ENCODE results near the gene C17orf100. TPM values are rescaled to one million over a fixed set of nuclear protein-coding genes. Genes with fewer than 3 reads are reported as not detected.
"Not testable (repeated sequence)": the region's sequence is repeated elsewhere in the genome, so short reads cannot be mapped to it uniquely, and the experiment has no call there.

Gene C17orf100
- total RNA-seq, 1 experiment from 2014 or later: 1.9 TPM

- no peaks in the 10 kb centered on the region for H3K9me3 ChIP-seq
- DNase-seq: no peak
- no peaks in the 10 kb centered on the region for H3K36me3 ChIP-seq
- no peaks in the 10 kb centered on the region for H3K27me3 ChIP-seq
- no peak overlapping the region for H3K4me3 ChIP-seq
Measured at GRCh38 chr17:6660805-6661463, 9.4 kb downstream of the C17orf100 start.

DNA sequence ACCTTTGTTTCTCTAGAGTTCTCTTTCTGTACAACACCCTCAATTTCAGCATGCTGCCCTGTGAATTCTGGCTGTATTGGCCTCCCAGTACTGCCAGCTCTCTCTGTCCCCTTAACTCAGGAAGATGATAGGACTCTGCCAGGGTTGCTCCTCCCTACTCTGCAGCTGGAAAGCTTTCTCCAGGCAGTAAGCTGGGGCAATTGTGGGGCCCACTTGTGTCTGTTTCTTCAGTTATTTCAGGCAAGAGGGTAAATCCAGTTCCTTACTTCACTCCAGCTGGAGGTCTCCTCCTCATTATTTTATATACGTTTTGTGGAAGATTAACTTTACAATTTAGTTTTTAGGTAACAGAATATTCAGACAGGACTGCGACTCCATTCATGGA lies 9.9 kb downstream of the C17orf100 start:
- Histone ChIP-seq H3K9me3 (no peaks in the 10 kb centered on the region), H3K27me3 (no peaks in the 10 kb centered on the region), H3K4me3 (no peak overlapping the region), H3K36me3 (no peaks in the 10 kb centered on the region)
- no peak for DNase-seq

GRCh38 chr17:6663200-6663599 lies 11.6 kb downstream of the C17orf100 start:
- not testable (repeated sequence) for H3K36me3 ChIP-seq, H3K9me3 ChIP-seq, H3K4me3 ChIP-seq, H3K27me3 ChIP-seq, DNase-seq

DNA sequence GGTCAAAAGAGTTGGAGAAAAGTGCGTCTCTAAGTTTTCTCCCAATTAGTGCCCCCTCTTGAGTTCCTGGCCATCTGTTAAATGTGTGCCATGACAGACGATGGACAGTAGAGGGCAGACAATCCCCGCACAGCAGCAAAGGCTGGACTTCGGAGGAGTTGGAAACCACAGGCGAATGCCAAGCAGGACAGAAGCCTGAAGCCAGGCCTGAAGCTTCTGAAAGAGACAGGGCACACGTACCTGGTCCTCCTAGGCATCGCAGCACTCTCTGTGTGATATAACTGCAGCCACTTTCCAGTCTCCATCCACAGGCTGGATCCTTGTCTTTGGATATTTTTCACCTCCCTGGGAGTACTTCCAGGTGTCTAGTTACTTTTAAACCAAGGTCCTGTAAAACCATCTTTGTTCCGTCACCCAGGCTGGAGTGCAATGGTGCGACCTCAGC lies 14.5 kb downstream of the C17orf100 start:
- Histone ChIP-seq H3K27me3 (no peaks in the 10 kb centered on the region), H3K36me3 (no peaks in the 10 kb centered on the region), H3K9me3 (no peaks in the 10 kb centered on the region), H3K4me3 (no peak overlapping the region)
- peak; percentile 56 for DNase-seq

GRCh38 chr17:6666557-6666956 lies 15.0 kb downstream of the C17orf100 start:
- Histone ChIP-seq H3K9me3 (no peaks in the 10 kb centered on the region), H3K4me3 (no peak overlapping the region), H3K36me3 (no peaks in the 10 kb centered on the region), H3K27me3 (no peaks in the 10 kb centered on the region)
- DNase-seq: no peak

- no peaks in the 10 kb centered on the region for H3K27me3 ChIP-seq
- no peak for DNase-seq
- H3K9me3 ChIP-seq: no peaks in the 10 kb centered on the region
- H3K36me3 ChIP-seq: no peaks in the 10 kb centered on the region
- no peak overlapping the region for H3K4me3 ChIP-seq
Measured at GRCh38 chr17:6667516-6667915, 16.0 kb downstream of the C17orf100 start.

DNA sequence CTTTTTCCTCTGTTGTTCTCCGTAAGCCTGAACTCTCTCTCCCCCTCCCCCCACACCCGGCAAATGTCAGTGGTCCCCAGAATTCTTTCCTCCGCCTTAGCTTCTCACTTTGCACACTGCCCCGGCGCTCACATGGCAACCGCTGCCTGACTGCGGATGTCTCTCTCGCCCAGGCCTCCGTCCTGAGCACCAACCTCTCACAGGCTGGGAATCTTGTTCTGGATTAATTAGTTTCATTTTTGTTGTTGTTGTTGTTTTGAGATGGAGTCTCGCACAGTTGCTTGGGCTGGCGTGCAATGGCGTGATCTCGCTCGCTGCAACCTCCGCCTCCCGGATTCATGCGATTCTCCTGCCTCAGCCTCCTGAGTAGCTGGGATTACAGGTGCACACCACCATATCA lies 16.7 kb downstream of the C17orf100 start:
- Histone ChIP-seq H3K36me3 (no peaks in the 10 kb centered on the region), H3K4me3 (no peak overlapping the region), H3K9me3 (no peaks in the 10 kb centered on the region), H3K27me3 (no peaks in the 10 kb centered on the region)
- DNase-seq: no peak

- no peaks in the 10 kb centered on the region for H3K9me3 ChIP-seq
- no peaks in the 10 kb centered on the region for H3K27me3 ChIP-seq
- H3K36me3 ChIP-seq: no peaks in the 10 kb centered on the region
- no peak for DNase-seq
- H3K4me3 ChIP-seq: no peak overlapping the region
Measured at GRCh38 chr17:6668727-6669425, 17.3 kb downstream of the C17orf100 start.

GRCh38 chr17:6669479-6670212 lies 18.1 kb downstream of the C17orf100 start:
- H3K36me3 ChIP-seq: no peaks in the 10 kb centered on the region
- no peaks in the 10 kb centered on the region for H3K27me3 ChIP-seq
- no peak for DNase-seq
- no peaks in the 10 kb centered on the region for H3K9me3 ChIP-seq
- H3K4me3 ChIP-seq: no peak overlapping the region

DNA sequence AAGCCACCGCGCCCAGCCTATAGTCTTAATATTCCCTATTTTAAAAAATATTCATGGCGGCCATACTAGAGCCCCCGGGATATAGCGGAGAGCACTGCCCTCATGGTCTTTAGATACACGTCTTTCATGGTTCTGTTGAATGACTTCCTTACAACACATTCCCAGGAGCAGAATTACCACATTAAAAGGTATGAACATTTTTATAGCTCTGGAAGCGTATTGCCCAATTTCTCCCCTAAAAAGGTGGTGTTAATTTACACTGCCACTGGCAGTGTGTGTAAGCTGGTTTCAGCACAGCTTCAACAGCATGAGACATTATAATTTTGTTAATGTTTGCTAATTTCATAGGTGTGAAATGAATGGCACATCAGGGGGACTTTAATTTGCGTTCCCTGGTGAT lies 19.0 kb downstream of the C17orf100 start:
- no peaks in the 10 kb centered on the region for H3K9me3 ChIP-seq
- DNase-seq: no peak
- H3K27me3 ChIP-seq: no peaks in the 10 kb centered on the region
- no peaks in the 10 kb centered on the region for H3K36me3 ChIP-seq
- H3K4me3 ChIP-seq: no peak overlapping the region

GRCh38 chr17:6670999-6671398 lies 19.4 kb downstream of the C17orf100 start:
- Histone ChIP-seq H3K27me3 (no peaks in the 10 kb centered on the region), H3K4me3 (no peak overlapping the region), H3K9me3 (no peaks in the 10 kb centered on the region), H3K36me3 (no peaks in the 10 kb centered on the region)
- no peak for DNase-seq

DNA sequence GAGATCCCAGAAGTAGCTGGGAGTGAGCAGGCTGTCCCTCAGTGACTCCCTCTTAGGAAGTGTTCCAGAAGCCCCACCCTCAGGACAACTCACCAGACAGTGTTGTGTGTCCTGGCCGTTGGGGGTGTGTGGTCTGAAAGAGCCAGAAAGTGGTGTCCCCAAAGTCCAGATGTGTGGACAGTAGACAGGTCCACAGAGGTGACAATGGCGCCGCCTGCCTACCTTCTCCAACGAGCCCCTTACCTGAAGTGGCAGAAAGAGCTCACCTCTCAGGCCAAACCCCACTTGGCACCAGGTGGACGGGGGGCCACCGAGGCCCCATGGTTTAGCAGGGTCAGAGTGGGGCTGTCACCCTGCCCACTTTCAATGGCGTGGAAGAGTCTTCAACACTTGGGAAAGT lies 19.9 kb downstream of the C17orf100 start:
- no peak for DNase-seq
- Histone ChIP-seq H3K4me3 (no peak overlapping the region), H3K9me3 (no peaks in the 10 kb centered on the region), H3K27me3 (no peaks in the 10 kb centered on the region), H3K36me3 (no peaks in the 10 kb centered on the region)

GRCh38 chr17:6674586-6674985 lies 23.0 kb downstream of the C17orf100 start:
- no peaks in the 10 kb centered on the region for H3K9me3 ChIP-seq
- no peak overlapping the region for H3K4me3 ChIP-seq
- no peak for DNase-seq
- H3K27me3 ChIP-seq: no peaks in the 10 kb centered on the region
- H3K36me3 ChIP-seq: no peaks in the 10 kb centered on the region

DNA sequence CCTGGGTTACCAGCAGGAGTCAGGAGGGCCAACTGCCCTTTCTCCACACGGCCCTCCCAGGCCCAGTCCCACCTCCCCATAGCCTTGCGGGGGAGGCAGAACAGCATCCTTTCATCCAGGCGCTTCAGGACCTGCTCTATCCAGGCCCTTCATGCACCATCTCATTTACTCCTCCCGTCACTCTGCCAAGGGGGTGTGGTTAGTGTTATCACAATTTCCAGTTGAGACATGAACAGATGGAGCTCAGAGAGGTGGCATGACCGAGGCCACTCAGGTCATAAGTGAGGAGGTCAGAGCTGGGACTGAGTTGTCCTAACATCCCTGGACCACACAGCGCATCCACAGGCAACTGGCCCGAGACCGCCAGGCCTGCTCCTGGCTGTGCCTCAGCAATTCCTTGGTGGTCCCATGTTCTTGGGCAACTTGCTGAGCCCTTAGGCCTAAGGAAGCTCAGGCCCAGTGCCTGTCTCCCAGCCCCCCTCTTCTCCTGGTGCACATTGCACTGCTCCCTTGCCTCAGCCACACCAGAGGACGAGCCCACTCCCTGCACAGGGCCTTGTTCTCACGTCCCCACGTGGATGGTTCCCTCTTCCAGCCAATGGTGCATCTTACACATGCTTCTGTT lies 23.8 kb downstream of the C17orf100 start:
- Histone ChIP-seq H3K9me3 (no peaks in the 10 kb centered on the region), H3K4me3 (no peak overlapping the region), H3K27me3 (no peaks in the 10 kb centered on the region), H3K36me3 (no peaks in the 10 kb centered on the region)
- DNase-seq: no peak

- Histone ChIP-seq H3K27me3 (no peaks in the 10 kb centered on the region), H3K4me3 (no peak overlapping the region), H3K9me3 (no peaks in the 10 kb centered on the region), H3K36me3 (no peaks in the 10 kb centered on the region)
- DNase-seq: no peak
Measured at GRCh38 chr17:6676802-6677157, 25.2 kb downstream of the C17orf100 start.

DNA sequence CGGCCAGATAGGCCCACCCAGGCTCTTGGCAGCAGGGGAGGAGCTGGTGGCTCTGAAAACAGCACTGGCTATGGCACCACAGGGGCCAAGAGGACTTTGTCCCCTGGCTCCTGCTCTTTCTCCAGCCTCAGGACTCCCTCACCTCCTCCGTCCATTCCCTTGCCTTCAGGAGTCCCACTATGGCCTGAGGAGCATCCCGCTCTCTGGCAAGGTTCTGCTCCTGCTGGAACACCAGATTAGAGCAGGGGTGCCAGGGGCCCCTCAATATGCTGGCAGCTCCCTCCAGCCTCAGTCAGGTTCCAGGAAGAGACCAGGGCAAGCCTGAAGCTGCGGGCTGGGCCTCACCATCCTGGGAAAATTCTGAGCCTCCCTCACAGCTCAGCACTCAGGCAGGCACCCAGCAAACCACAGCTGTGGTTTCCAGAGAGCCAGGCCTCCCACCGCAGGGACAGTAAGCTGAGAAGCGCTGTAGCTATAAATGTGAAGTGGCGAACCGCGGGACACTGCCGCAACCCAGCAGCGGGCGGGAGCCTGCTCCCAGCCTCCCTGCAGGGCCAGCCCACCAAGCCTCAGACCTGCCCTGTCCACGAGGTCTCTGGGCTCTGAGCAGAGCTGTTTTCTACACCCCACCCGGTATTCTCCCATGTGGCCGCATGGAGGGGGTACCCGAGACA lies 25.7 kb downstream of the C17orf100 start:
- H3K36me3 ChIP-seq: no peaks in the 10 kb centered on the region
- H3K27me3 ChIP-seq: no peaks in the 10 kb centered on the region
- H3K9me3 ChIP-seq: no peaks in the 10 kb centered on the region
- H3K4me3 ChIP-seq: no peak overlapping the region
- DNase-seq: no peak

DNA sequence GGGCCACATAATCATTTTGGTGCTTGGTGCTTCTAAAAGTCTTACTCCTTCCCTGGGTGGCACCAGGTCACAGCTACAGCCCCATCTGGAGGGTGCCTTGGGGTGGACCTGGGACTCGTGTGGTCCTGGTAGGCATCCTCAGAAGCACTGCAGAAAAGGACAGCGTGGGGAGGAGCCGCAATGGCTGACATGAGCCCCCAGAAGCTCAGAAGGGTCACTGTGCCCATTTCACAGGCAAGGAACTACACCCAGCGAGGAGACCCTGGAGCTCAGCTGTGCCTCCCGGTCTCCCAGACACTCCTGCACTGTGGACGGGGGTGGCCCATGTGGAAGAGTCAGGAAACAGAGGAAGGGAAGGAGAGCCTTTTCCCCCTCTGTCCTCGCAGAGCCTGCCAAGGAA lies 26.4 kb downstream of the C17orf100 start:
- Histone ChIP-seq H3K4me3 (no peak overlapping the region), H3K27me3 (no peaks in the 10 kb centered on the region), H3K36me3 (no peaks in the 10 kb centered on the region), H3K9me3 (no peaks in the 10 kb centered on the region)
- DNase-seq: no peak

All from MG63 (cell line).